T-cell (primary cell): ENCODE results near the gene BACE2. TPM values are rescaled to one million over a fixed set of nuclear protein-coding genes. Genes with fewer than 3 reads are reported as not detected.

Experiments used
- ATAC-seq, 4 experiments: fragments of 200-7000 bp in 3 of 4; fragments of 150-1000 bp in 1 of 4; cut with Tn5 transposase; replicated peaks in 1 of 4; 1 replicate in 3 of 4; 2 replicates in 1 of 4; pipeline ENCODE4 v1.10.0; 2021; ENCODE audit warnings: moderate library complexity in 3 of 4, mild to moderate bottlenecking in 2 of 4, moderate number of reproducible peaks in 1 of 4
- CTCF ChIA-PET, 2 donors: fragments of 300-600 bp; sonication (Branson Sonifier 250); formaldehyde crosslinking; loops; one replicate each; lab custom pipeline; 2022; ENCODE audit warnings: antibody characterized with exemption in 2 of 2; lab: Charles Lee
- POLR2A ChIA-PET, 2 donors: fragments of 300-600 bp; sonication (Branson Sonifier 250); formaldehyde crosslinking; loops; one replicate each; lab custom pipeline; 2022; ENCODE audit warnings: antibody characterized with exemption in 2 of 2; lab: Charles Lee
- DNase-seq, 35 experiments: peaks; one replicate each; pipeline versions ENCODE4 v3.0.0 to v3.0.0-alpha.2; 2013 to 2023
- H3K27ac ChIP-seq: one replicate; pipeline ENCODE4 v1.5.1; 2013; ENCODE audit warnings: low read length
- H3K27me3 ChIP-seq, 2 experiments: replicated peaks in 1 of 2; 1 replicate in 1 of 2; 2 replicates in 1 of 2; pipeline versions ENCODE4 v1.6.1 to v1.7.0; 2013; ENCODE audit warnings: low read length in 1 of 2, mixed read lengths in 1 of 2; ENCODE audit not compliant: control insufficient read depth in 2 of 2, insufficient read depth in 2 of 2; ENCODE audit errors: extremely low read depth in 1 of 2
- H3K36me3 ChIP-seq, 2 donors: 1 replicate in 1 of 2; 2 replicates in 1 of 2; pipeline versions ENCODE4 v1.6.1 to v1.7.0; 2013; ENCODE audit warnings: low read length in 1 of 2; ENCODE audit not compliant: control insufficient read depth in 2 of 2, insufficient read depth in 1 of 2; ENCODE audit errors: extremely low read depth in 1 of 2
- H3K4me1 ChIP-seq, 2 experiments: 1 replicate in 1 of 2; 2 replicates in 1 of 2; pipeline versions ENCODE4 v1.6.1 to v1.7.0; 2013; ENCODE audit warnings: low read length in 2 of 2, mixed read lengths in 1 of 2; ENCODE audit not compliant: insufficient read depth in 2 of 2, control insufficient read depth in 1 of 2; ENCODE audit errors: extremely low read depth in 1 of 2
- H3K4me3 ChIP-seq, 2 donors: 1 replicate in 1 of 2; 2 replicates in 1 of 2; pipeline versions ENCODE4 v1.5.1 to v1.7.0; 2013; ENCODE audit warnings: mild to moderate bottlenecking in 2 of 2, low read length in 1 of 2, moderate library complexity in 1 of 2; ENCODE audit not compliant: control insufficient read depth in 1 of 2; ENCODE audit errors: extremely low read depth in 1 of 2
- H3K9me3 ChIP-seq: 2 replicates; pipeline ENCODE4 v1.7.0; 2013
- H3K27ac Mint-ChIP-seq, 2 donors: one replicate each; pipeline ENCODE4 v1.8.0; 2020 to 2021; ENCODE audit warnings: mild to moderate bottlenecking in 2 of 2, mixed read lengths in 2 of 2
- H3K27me3 Mint-ChIP-seq, 2 donors: one replicate each; pipeline ENCODE4 v1.8.0; 2021 to 2022; ENCODE audit warnings: mixed read lengths in 2 of 2
- H3K36me3 Mint-ChIP-seq: one replicate; pipeline ENCODE4 v1.8.0; 2021; ENCODE audit warnings: mixed read lengths
- H3K4me1 Mint-ChIP-seq, 3 donors: one replicate each; pipeline ENCODE4 v1.8.0; 2020 to 2022; ENCODE audit warnings: mixed read lengths in 3 of 3, mild to moderate bottlenecking in 1 of 3
- H3K4me3 Mint-ChIP-seq, 3 donors: one replicate each; pipeline ENCODE4 v1.8.0; 2020 to 2022; ENCODE audit warnings: mild to moderate bottlenecking in 3 of 3, mixed read lengths in 3 of 3, moderate library complexity in 3 of 3
- H3K9me3 Mint-ChIP-seq, 3 donors: one replicate each; pipeline ENCODE4 v1.8.0; 2020 to 2022; ENCODE audit warnings: mixed read lengths in 3 of 3
- WGBS: methylation state at CpG from one replicate; pipeline ENCODE4 v1.1.5; 2013; ENCODE audit warnings: missing lambda C conversion rate; ENCODE audit not compliant: insufficient coverage; 5-methylcytosine and 5-hydroxymethylcytosine counted together
- total RNA-seq, 35 experiments: library from RNA in 6 of 35; stranded (reverse) in 6 of 35; fragments of 120-200 nt in 1 of 35; gene quantifications; one replicate each; pipeline versions ENCODE4 v1.2.1 to v1.2.4 and lab custom pipeline; 2013 to 2026

The BACE2 gene
- total RNA-seq, 5 donors from 2014 or later (not counting 1 experiment from before 2014, with no cell fraction given), result 0.30 to 1.1 (median 0.68) TPM

GRCh38 chr21:41183575-41183974 lies 15.6 kb downstream of the BACE2 start:
- Histone ChIP-seq H3K4me3 (no peak overlapping the region), H3K27me3 (peaks cover 0 to 14% of the 10 kb centered on the region in 2 experiments), H3K27ac (no peak overlapping the region), H3K36me3 (no peaks in the 10 kb centered on the region), H3K9me3 (no peaks in the 10 kb centered on the region), H3K4me1 (no peaks in the 10 kb centered on the region)
- no peaks in the 10 kb centered on the region for H3K9me3 Mint-ChIP-seq
- 80% methylated on average over 4 of the region's 4 CpGs for WGBS
- H3K27ac Mint-ChIP-seq, result no peak overlapping the region
- DNase-seq (no peak), ATAC-seq (no peak)
- H3K4me1 Mint-ChIP-seq, result peaks cover 0 to 15% (median 0%) of the 10 kb centered on the region in 3 donors
- H3K36me3 Mint-ChIP-seq, result no peaks in the 10 kb centered on the region
- CTCF ChIA-PET, result no interaction called here
- H3K27me3 Mint-ChIP-seq, result peaks cover 19 to 30% of the 10 kb centered on the region in 2 donors
- H3K4me3 Mint-ChIP-seq, result no peak overlapping the region
- POLR2A ChIA-PET, result no interaction called here

GRCh38 chr21:41185802-41186201 lies 17.8 kb downstream of the BACE2 start:
- POLR2A ChIA-PET, result no interaction called here
- H3K9me3 ChIP-seq, result no peaks in the 10 kb centered on the region
- H3K4me1 Mint-ChIP-seq, result peaks cover 0 to 5% (median 0%) of the 10 kb centered on the region in 3 donors
- H3K9me3 Mint-ChIP-seq, result peaks cover 7 to 15% (median 11%) of the 10 kb centered on the region in 3 donors
- 71% methylated on average over 3 of the region's 6 CpGs for WGBS
- ATAC-seq, result no peak
- no peak overlapping the region for H3K27ac Mint-ChIP-seq
- no peaks in the 10 kb centered on the region for H3K36me3 ChIP-seq
- H3K4me3 ChIP-seq, result no peak overlapping the region
- H3K4me3 Mint-ChIP-seq, result no peak overlapping the region
- no peak for DNase-seq
- peaks cover 0 to 6% of the 10 kb centered on the region in 2 experiments for H3K27me3 ChIP-seq
- no peaks in the 10 kb centered on the region for H3K36me3 Mint-ChIP-seq
- CTCF ChIA-PET, result no interaction called here
- H3K27me3 Mint-ChIP-seq, result peaks cover 19 to 24% of the 10 kb centered on the region in 2 donors
- H3K27ac ChIP-seq, result no peak overlapping the region
- no peaks in the 10 kb centered on the region for H3K4me1 ChIP-seq

- peaks cover 12 to 28% of the 10 kb centered on the region in 2 donors for H3K27me3 Mint-ChIP-seq
- H3K27ac Mint-ChIP-seq, result no peak overlapping the region
- ChIA-PET POLR2A (interaction anchor here in 1 of 2 donors (0.5 kb wide), 1 partner anchor 32 kb away, joined by 4 read pairs; no protein-coding TSS in a partner anchor), CTCF (interaction anchor here in 1 of 2 donors (0.6 kb wide), 1 partner anchor 18 kb away, joined by 4 read pairs; no protein-coding TSS in a partner anchor)
- ATAC-seq, result no peak
- H3K4me1 ChIP-seq, result no peaks in the 10 kb centered on the region
- no peak overlapping the region for H3K27ac ChIP-seq
- H3K36me3 ChIP-seq, result no peaks in the 10 kb centered on the region
- no peaks in the 10 kb centered on the region for H3K36me3 Mint-ChIP-seq
- H3K27me3 ChIP-seq, result peaks cover 0 to 6% of the 10 kb centered on the region in 2 experiments
- no peak overlapping the region for H3K4me3 Mint-ChIP-seq
- no peak overlapping the region for H3K4me3 ChIP-seq
- peaks cover 7 to 15% (median 11%) of the 10 kb centered on the region in 3 donors for H3K9me3 Mint-ChIP-seq
- WGBS, result 74% methylated on average over 5 of the region's 9 CpGs
- H3K9me3 ChIP-seq, result no peaks in the 10 kb centered on the region
- H3K4me1 Mint-ChIP-seq, result peaks cover 0 to 5% (median 0%) of the 10 kb centered on the region in 3 donors
- DNase-seq, result no peak
These were observed 19.0 kb downstream of the BACE2 start for GRCh38 chr21:41186755-41187536.

- Histone ChIP-seq H3K27ac (no peak overlapping the region), H3K9me3 (no peaks in the 10 kb centered on the region), H3K27me3 (peaks cover 0 to 9% of the 10 kb centered on the region in 2 experiments), H3K4me3 (no peak overlapping the region), H3K36me3 (no peaks in the 10 kb centered on the region), H3K4me1 (no peaks in the 10 kb centered on the region)
- peaks cover 15 to 28% of the 10 kb centered on the region in 2 donors for H3K27me3 Mint-ChIP-seq
- POLR2A ChIA-PET, result no interaction called here
- DNase-seq (no peak), ATAC-seq (no peak)
- H3K27ac Mint-ChIP-seq, result no peak overlapping the region
- CTCF ChIA-PET, result no interaction called here
- no peak overlapping the region for H3K4me3 Mint-ChIP-seq
- peaks cover 0 to 5% (median 0%) of the 10 kb centered on the region in 3 donors for H3K4me1 Mint-ChIP-seq
- 100% methylated on average over 2 of the region's 6 CpGs for WGBS
- peaks cover 7 to 15% (median 11%) of the 10 kb centered on the region in 3 donors for H3K9me3 Mint-ChIP-seq
- H3K36me3 Mint-ChIP-seq, result no peaks in the 10 kb centered on the region
These were observed 19.6 kb downstream of the BACE2 start for GRCh38 chr21:41187537-41188025.

- H3K4me1 Mint-ChIP-seq, result peaks cover 0 to 5% (median 0%) of the 10 kb centered on the region in 3 donors
- WGBS, result 78% methylated on average over 1 of the region's 6 CpGs
These were observed 20.7 kb downstream of the BACE2 start for GRCh38 chr21:41188486-41189149.

GRCh38 chr21:41189150-41189745 lies 21.3 kb downstream of the BACE2 start:
- Mint-ChIP-seq H3K9me3 (peaks cover 7 to 15% (median 11%) of the 10 kb centered on the region in 3 donors), H3K4me1 (peaks cover 0 to 5% (median 0%) of the 10 kb centered on the region in 3 donors), H3K27me3 (peaks cover 6 to 21% of the 10 kb centered on the region in 2 donors), H3K4me3 (no peak overlapping the region), H3K36me3 (no peaks in the 10 kb centered on the region), H3K27ac (no peak overlapping the region)
- Histone ChIP-seq H3K9me3 (no peaks in the 10 kb centered on the region), H3K36me3 (no peaks in the 10 kb centered on the region), H3K4me1 (no peaks in the 10 kb centered on the region), H3K4me3 (no peak overlapping the region), H3K27ac (no peak overlapping the region), H3K27me3 (peaks cover 0 to 9% of the 10 kb centered on the region in 2 experiments)
- CTCF ChIA-PET, result no interaction called here
- POLR2A ChIA-PET, result no interaction called here
- 20% methylated on average over 1 of the region's 1 CpG for WGBS
- ATAC-seq (no peak), DNase-seq (no peak)

More at GRCh38 chr21:41188486-41189149, 20.7 kb downstream of the BACE2 start:
- no peaks in the 10 kb centered on the region for H3K36me3 Mint-ChIP-seq
- ATAC-seq (no peak), DNase-seq (no peak)
- H3K36me3 ChIP-seq, result no peaks in the 10 kb centered on the region
- peaks cover 7 to 15% (median 11%) of the 10 kb centered on the region in 3 donors for H3K9me3 Mint-ChIP-seq
- H3K27ac Mint-ChIP-seq, result no peak overlapping the region
- no peaks in the 10 kb centered on the region for H3K4me1 ChIP-seq
- H3K4me3 Mint-ChIP-seq, result no peak overlapping the region
- no peak overlapping the region for H3K27ac ChIP-seq
- CTCF ChIA-PET, result no interaction called here
- no peak overlapping the region for H3K4me3 ChIP-seq
- no peaks in the 10 kb centered on the region for H3K9me3 ChIP-seq
- H3K27me3 ChIP-seq, result peaks cover 0 to 9% of the 10 kb centered on the region in 2 experiments
- POLR2A ChIA-PET, result no interaction called here
- peaks cover 12 to 27% of the 10 kb centered on the region in 2 donors for H3K27me3 Mint-ChIP-seq
